ENCODE measurements around the gene TMEM167B.
"Not testable (repeated sequence)": the region's sequence is repeated elsewhere in the genome, so short reads cannot be mapped to it uniquely, and the experiment has no call there.

Gene TMEM167B

DNA sequence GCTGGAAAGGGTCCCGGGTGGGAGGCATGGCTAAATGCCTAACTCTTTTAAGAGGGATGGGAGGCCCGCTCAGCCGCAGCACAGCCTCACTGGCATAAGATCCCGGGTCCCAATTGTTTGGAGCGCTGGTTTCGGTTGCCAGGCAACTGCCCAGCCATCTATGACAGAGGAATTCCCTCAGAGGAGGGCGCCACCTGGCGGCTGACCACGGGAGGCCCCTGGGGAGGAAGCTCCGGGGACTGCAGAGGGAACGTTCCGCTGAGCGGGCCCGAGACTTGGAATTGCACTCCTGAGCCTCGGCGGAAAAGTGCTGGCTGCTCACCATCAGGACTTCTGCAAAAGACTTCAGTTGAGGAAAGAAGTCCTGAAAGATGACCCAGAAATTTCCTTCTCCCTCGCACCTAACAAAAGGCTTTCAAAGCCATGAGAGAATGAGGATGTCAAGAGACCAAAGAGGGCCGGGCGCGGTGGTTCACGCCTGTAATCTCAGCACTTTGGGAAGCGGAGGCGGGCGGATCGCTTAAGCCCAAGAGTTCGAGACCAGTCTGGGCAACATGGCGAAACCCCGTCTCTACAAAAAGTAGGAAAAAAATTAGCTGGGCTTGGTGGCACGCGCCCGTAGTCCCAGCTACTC, 22.2 kb downstream of the TMEM167B start:
- DNase-seq (ENCODE audit: low read depth, low spot score), result peak; percentile 80

DNA sequence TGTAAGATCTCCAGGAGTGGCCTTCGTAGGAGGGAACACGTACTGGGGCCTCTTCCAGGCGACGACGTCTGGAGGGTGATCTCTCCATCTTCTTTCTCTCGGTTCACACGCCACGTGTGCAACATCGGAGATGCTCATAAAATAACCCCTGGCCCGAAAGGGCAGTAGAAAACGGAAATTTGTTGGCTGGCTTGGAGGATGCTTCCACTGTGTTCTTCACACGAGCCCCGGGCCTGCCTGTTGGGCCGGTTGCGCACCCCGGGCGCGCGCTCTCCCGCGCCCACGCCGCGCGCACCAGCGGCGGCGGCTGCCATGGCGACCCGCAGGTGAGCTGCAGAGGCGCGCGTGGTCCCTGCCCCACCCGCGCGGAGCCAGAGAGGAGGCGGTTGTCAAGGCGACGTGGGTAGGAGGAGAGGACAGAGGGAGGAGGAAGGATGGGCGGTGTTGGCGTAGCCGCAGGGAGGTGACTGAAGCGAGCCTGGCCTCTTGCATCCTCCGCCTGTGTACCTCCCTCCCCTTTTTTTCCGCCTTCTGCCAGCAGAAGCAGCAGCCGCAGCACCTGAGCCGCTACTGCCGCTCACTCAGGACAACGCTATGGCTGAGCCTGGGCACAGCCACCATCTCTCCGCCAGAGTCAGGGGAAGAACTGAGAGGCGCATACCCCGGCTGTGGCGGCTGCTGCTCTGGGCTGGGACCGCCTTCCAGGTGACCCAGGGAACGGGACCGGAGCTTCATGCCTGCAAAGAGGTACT, 23.2 kb downstream of the TMEM167B start, which contains the start of gene ELAPOR1:
ELAPOR1 (plus strand) TSS at position 526 of the 752 bp plus-strand sequence; CDS start at position 595, 69 bp downstream.
- DNase-seq (ENCODE audit: low read depth, low spot score), result peak; percentile 72

DNA sequence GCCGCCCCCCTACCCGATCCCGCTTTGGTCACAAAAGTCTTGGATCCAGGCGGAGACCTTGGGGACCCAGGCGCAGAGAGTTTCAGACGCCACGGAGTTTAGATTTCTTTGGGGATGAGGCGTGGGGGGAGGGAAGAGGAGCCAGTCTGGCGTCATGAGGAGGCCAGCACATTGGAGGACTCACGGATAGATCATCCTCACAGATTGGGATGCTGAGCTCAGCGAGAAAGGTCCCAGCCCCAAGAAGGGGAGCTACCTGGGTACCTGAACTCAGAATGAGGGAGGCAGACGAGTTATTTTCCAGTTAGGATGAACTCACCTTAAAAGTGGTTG, 23.7 kb downstream of the TMEM167B start:
- DNase-seq (ENCODE audit: low read depth, low spot score), result no peak

DNA sequence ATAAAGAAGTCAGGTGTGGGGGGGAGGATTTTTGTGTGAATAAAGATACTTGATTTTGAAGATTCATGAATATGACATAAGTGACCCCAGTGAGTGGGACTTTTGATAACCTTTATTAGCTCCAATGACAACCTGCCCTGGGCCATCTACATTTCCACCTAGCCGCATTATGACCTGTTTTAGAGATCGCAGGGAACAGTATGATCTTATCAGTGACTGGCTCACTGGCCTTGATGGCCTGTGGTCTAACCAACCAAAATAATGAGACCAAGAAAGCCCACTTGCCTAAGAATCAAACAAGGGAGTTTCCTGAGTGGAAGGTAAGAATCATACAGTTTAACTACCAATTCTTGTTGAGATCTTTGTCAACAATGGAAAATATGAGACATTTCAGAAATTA, 25.1 kb downstream of the TMEM167B start:
- DNase-seq (ENCODE audit: low read depth, low spot score), result no peak

DNA sequence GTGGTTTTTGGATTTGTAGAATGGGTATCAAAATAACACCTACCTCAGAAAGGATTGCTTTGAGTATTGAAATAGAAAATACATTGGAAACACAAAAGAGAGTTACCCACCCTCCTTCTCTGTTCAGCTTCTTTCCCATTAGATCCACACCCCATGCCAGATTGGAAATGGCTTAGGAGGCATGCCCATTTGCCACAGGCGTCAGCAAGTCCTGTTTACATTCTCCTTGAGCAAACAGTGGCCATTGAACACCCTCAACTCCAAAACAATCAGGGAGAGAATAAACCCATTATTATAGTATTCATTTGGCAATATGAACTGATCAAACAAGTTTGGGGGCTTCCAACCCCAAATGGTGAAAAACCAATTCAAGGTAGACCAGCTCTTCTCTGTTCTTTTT, 25.7 kb downstream of the TMEM167B start:
- no peak for DNase-seq (ENCODE audit: low read depth, low spot score)

DNA sequence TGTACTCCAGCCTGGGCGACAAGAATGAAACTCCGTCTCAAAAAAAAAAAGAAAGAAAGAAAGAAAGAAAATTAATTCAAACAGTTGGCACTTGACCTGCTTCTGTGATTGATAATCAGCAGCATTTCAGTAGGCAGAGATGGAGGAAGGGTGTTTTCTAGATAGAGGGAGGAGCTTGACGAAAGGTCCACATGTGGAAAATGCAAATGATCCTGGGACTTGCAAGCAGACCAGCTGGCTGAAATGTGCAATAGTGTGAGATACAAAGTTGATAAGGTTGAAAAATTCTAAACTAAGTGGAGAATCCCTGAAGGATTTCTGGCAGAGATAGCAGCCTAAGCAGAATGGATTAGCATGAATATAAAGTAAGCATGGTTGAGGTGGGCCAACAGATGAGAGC, 27.5 kb downstream of the TMEM167B start:
- DNase-seq (ENCODE audit: low read depth, low spot score), result no peak

DNA sequence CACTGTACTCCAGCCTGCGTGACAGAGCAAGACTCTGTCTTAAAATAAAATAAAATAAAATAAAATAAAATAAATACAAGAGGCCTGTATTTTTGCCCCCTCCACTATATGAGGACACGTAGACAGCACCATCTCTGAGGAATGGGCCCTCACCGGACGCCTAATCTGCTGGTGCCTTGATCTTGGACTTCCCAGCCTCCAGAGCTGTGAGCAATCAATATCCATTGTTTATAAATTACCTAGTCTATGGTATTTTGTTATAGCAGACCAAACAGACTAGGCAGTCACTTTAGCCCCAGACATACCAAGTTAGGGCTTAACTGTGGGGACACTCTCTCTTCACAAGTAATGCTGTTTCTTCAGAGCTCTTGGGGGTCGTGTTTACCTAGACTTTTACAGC, 29.8 kb downstream of the TMEM167B start:
- no peak for DNase-seq (ENCODE audit: low read depth, low spot score)

DNA sequence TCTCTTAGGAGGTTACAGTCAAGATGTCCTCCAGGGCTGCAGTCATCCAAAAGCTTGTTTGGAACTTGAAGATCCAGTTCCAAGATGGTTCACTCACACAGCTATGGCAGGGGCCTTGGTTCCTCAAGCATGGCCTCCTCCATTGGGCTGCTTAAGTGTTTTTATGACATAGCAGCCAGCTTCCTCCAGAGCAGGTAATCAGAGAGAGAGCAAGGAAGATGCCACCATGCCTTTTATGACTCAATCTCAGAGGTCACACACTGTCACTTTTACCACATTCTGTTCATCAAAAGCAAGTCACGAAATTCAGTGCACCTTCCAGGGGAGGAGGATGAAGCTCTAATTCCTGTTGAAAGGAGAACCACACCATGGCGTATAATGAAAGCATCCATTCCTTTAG, 40.5 kb downstream of the TMEM167B start:
- no peak for DNase-seq (ENCODE audit: low read depth, low spot score)

DNA sequence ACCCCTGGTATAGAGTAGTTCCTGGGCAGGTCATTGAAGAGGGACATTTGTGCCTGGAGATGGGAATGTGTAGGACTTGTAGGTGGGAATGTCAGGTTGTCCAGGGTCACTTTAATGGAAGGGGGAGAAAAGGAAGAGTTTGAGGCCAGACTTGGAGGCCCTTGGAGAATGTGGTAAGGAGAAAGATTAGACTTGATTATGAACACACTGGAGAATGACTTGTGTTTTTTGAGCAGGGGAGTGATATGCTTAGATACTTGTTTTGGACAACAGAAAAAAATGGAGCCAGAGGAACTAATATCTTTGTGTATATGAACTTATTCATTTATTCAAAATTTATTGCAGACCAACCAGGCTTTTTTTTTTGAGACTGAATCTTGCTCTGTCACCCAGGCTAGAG, 41.2 kb downstream of the TMEM167B start:
- DNase-seq (ENCODE audit: low read depth, low spot score), result no peak

DNA sequence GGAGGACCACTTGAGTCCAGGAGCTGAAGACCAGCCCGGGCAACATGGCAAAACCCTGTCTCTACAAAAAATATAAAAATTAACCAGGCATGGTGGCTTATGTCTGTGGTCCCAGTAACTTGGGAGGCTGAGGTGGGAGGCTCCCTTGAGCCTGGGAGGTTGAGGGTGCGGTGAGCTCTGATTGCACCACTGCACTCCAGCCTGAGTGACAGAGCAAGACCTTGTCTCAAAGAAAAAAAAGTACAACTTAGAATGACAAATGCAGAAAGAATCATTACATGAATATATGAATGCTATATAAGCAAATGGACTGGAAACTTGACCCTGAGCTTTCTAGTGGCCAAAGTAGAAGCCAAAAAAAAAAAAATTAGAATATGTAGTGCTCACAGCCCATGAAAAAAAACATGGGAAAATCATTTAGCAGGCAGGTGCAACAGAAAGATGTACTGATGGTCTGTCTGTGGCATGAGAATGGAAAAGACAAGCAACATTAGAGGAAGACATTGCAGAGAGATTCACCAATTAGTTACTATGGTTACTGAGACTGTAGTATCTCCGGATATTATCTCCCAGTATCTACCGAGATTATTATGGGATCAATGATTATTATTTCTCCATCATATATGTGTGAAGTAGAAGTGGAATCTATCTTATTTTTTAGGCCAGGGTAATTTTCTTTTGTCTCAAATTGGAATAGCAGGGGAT, 42.6 kb downstream of the TMEM167B start:
- no peak for DNase-seq (ENCODE audit: low read depth, low spot score)

DNA sequence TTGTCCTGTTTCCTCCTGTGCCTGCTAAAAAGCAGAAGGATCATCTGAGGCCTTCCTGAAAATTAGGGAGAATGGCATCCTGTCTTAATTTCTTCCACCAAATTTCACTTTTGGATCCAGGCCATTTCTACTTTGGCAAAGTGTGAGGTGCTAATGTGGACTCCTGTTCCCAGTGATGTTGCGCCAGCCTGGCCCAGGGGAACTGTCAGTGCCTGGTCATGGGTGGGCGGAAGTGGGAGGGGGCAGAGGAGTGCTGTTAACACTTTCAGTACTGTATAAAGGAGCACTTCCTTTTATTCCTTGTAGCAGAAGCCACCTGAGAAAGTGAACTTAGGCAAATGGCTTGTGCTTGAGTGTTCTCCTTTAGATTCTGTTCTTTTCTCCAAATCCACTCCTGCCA, 43.3 kb downstream of the TMEM167B start:
- no peak for DNase-seq (ENCODE audit: low read depth, low spot score)

DNA sequence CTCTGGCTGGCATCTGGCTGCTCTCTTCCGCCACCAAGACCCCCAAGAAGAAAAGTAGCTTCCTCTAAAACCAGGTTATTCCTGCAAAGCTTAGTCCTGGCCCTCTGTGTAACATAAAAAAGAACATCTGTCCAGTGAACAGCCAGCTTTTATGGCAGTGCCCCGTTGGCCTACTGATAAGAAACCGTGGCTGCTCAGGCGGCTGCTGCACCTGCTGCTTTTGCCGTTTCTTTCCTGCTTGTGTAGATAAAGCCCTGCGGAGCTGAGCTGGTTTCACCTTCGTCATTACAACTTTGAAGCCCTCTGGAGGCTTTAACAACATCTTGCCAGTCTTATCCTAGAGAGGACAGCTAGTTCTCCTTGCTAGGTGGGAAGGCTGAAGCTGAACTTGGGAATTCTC, 43.9 kb downstream of the TMEM167B start:
- no peak for DNase-seq (ENCODE audit: low read depth, low spot score)

DNA sequence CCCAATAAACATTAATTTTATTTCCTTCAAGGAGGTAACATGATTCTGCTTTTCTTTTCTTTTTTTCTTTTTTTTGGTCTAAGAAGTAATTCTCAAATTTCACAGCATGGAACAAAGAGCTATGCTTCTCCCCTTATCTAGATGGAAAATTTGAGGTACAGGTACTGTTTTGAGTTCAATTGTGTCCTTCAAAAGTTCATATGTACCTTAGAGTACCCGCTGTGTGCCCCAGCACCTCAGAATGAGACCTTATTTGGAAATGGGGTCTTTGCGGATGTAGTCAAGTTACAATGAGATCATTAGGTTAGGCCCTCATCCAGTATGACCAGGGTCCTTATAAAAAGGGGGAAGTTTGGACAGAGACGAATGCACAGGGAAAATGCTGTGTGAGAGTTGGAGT, 45.4 kb downstream of the TMEM167B start:
- no peak for DNase-seq (ENCODE audit: low read depth, low spot score)

DNA sequence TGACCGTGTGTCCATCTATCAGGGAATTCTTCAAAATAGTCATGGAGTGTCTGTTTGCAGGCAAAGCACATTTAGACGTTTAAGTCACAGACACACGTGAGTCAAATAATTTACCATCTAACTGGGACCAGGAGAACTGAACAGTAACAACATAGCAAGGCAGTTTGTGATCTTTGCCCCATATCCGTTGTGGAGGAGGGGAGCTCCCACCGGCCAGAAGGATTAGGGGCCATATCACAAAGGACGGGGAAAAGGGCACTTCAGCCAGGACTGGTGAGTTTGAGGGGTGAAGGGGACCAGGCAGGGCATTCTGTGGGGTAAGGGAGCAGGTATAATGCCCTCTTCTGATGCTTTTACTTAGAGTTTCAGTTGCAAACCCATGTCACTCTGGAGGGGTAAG, 46.2 kb downstream of the TMEM167B start:
- DNase-seq (ENCODE audit: low read depth, low spot score), result no peak

DNA sequence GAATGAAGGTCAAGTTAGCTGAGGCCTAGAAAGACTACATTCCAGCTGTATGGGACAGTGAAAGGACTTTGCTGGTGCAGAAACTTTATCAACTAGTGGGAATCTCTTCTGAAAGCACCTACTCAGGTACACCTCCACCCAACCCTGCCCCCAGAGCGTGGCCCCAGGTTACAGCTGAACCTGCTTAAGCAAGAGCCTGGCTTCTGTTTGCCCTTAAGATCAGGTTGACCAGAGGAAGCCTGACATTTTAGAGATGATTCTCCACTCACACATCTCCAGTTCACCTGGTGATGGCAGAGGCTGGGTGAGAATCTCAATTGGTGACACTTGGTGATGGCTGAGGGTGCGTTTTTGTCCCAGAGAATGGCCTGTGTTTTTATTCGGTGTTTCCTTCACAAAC, 47.4 kb downstream of the TMEM167B start:
- no peak for DNase-seq (ENCODE audit: low read depth, low spot score)

DNA sequence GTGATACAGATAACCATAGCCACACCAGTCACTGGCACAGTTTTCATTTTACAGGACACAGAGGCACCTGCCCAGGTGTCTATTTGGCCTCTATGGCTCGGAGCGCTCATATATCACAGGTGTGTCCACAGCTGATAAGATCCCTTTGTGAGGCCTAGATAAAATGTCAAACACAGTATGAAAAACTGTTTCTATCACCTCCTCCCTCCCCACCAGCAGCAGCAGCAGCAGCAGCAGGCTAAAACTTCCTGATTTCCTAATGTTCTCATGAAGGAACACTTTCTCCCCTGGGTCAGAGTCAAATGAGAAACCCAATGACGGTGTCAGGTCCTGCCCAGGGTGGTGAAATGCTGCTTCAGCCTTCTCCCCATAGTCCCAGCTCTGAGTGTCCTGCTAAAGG, 47.8 kb downstream of the TMEM167B start:
- DNase-seq (ENCODE audit: low read depth, low spot score), result no peak

DNA sequence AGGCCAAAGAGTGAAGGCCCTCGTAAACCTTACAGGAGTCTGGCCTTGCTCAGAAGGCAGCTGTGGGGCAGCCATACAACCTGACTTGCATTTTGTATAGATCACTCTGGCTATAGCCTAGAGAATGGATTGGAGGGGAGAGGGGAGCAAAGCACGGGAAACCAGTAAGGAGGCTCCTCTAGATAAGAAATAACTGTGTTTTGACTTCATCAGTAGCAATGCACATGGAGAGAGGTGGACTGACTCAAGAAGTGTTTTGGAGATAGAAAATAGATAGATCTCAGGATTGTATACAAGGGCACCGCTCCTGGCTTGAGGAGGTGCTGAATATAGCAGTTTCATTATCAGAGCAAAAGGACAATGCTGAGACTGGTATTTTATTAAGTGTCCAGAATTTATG, 49.8 kb downstream of the TMEM167B start:
- DNase-seq (ENCODE audit: low read depth, low spot score), result no peak

DNA sequence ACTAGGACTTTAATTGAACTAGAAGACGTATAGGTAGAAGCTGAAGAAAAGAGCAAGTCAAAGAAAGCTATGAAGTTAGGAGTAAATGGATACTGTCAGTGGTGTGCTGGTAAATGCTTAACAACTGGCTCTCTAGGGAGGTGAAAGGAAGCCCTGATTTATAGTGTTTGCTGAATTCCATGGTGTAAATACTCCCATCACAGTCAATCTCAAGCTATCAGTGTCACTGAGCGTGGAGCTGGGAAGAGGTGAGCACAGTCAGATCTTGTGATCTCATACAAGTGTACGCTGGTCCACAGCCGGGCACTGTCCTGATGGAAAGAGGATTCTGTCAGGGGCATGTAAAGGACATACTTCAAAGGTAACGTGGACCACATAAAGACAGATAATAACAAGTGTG, 51.7 kb downstream of the TMEM167B start:
- no peak for DNase-seq (ENCODE audit: low read depth, low spot score)

DNA sequence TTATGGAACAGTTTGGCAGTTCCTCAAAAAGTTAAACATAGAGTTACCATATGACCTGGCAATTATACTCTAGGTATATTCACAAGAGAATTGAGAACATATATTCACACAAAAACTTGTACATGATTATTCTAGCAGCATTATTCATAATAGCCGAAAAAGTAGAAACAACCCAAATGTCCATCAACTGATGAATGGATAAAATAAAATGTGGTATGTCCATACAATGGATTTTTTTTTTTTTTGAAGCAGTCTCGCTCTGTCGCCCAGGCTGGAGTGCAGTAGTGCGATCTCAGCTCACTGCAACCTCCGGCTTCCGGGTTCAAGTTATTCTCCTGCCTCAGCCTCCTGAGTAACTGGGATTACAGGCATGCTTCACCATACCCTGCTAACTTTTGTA, 52.2 kb downstream of the TMEM167B start:
- not testable (repeated sequence) for DNase-seq (ENCODE audit: low read depth, low spot score)

Data from activated CD4-positive, CD25-positive, alpha-beta regulatory T cell treated with anti-CD3 and anti-CD28 coated beads, Interleukin-2, amount 50 U/mL, for 16 hours (primary cell).